Cardiac fibroblast (primary cell): ENCODE results near the gene AUH.
"Not testable (repeated sequence)": the region's sequence is repeated elsewhere in the genome, so short reads cannot be mapped to it uniquely, and the experiment has no call there.

Source experiments
- DNase-seq, 2 donors: peaks; one replicate each; pipeline versions ENCODE4 v3.0.0 to v3.0.0-alpha.2; 2010; ENCODE audit warnings: low read depth in 2 of 2
- H3K4me3 ChIP-seq, 2 donors: replicated peaks in 1 of 2; 1 replicate in 1 of 2; 2 replicates in 1 of 2; pipeline ENCODE4 v1.5.1; 2011; ENCODE audit warnings: low read depth in 2 of 2, low read length in 2 of 2, mild to moderate bottlenecking in 2 of 2, moderate library complexity in 1 of 2
- TF ChIP-seq, protein P1 (sequence below): IDR thresholded peaks from one replicate; pipeline ENCODE4 v1.5.1; 2011; ENCODE audit warnings: low read depth, mild to moderate bottlenecking, low read length, inconsistent platforms

Gene AUH

DNA sequence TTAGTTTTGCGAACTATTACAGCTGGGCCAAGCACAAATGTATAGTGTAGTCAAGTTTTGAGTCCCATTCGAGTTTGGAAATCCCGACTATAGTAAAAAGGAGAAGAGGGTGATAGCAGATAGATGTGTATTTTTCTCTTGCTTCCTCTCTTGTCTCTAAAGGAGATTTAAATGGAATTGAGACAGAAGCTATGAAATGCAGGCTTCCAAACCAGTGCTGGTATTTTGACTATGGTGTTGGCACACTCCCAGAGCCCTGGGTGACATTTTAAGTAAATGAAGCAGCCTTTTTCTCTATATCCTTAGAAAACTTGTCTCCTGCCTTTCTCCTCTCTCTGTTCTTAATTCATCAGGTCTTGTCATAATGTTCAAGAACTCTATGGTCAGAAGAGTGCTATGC lies 17.7 kb upstream of the AUH start:
- H3K4me3 ChIP-seq: no peak overlapping the region
- peak in 1 of 2 donors; percentile 50 for DNase-seq
- TF ChIP-seq, protein P1, sequence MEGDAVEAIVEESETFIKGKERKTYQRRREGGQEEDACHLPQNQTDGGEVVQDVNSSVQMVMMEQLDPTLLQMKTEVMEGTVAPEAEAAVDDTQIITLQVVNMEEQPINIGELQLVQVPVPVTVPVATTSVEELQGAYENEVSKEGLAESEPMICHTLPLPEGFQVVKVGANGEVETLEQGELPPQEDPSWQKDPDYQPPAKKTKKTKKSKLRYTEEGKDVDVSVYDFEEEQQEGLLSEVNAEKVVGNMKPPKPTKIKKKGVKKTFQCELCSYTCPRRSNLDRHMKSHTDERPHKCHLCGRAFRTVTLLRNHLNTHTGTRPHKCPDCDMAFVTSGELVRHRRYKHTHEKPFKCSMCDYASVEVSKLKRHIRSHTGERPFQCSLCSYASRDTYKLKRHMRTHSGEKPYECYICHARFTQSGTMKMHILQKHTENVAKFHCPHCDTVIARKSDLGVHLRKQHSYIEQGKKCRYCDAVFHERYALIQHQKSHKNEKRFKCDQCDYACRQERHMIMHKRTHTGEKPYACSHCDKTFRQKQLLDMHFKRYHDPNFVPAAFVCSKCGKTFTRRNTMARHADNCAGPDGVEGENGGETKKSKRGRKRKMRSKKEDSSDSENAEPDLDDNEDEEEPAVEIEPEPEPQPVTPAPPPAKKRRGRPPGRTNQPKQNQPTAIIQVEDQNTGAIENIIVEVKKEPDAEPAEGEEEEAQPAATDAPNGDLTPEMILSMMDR: no peak

DNA sequence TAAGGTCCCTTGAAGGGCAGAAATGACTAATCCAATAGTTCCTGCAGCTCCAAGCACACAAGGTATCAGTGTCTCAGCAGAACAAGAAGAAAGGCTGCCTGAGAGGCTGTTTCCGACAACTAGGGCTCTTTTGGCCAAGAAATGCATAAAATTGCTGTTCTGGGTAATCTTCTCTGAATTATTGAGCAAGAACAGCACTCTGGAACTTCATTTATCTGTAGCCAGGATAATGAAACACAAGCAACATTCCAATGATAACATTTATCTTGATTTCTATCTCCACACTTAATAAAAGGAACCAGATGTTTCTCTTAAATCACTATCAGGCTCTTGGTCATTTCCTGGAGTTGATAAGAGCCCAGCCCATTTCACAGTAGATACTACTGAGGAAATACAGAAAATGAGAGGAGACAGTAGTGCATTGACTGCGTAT lies 17.0 kb upstream of the AUH start:
- no peak overlapping the region for H3K4me3 ChIP-seq
- TF ChIP-seq, protein P1: no peak
- peak; percentile 48 to 86 for DNase-seq

DNA sequence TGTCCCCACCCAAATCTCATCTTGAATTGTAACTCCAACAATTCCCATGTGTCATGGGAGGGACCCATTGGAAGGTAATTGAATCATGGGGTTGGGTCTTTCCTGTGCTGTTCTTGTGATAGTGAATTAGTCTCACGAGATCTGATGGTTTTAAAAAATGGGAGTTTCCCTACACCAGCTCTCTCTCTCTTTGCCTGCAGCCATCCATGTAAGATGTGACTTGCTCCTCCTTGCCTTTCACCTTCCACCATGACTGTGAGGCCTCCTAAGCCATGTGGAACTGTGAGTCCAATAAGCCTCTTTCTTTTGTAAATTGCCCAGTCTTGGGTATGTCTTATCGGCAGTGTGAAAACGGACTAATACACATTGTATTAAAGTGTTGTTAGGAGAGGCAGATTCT lies 16.3 kb upstream of the AUH start:
- not testable (repeated sequence) for DNase-seq, H3K4me3 ChIP-seq

DNA sequence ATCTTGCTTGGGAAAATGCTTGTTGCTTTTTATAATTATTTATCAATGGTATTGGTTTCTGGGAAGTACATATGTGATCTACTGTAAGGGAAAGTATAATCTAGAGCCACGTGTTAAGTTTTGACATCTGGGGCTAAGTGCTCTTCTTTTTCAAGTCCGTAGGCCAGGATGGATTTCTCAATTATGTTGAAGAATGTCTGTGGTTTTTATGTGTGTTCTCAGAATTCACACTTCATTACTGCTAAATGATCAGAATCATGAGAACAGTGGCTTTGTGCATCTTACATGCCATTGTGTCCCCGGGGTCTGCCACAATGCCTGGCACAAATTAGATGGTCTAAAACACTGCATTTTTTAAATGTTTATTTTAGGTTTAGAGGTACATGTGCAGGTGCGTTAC lies 14.5 kb upstream of the AUH start:
- DNase-seq: peak in 1 of 2 donors; percentile 49
- no peak overlapping the region for H3K4me3 ChIP-seq
- TF ChIP-seq, protein P1: no peak

DNA sequence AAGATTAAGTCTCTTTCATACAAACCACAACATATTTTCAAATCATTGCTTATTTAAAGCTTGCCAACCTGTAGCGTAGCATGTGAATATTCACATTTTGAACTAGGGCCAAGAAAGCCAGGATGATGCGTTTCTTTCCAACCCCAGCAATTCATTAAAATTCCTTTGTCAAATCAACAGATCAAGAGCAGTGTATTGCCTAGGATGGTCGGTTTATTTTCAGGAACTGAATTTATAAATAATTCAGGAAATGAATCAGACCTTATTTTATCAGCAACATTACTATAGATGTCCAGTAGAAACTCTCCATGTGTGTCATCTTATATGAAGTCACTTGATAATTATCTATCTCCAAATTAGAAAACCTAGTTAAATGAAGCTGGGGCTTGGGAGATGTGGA lies 13.2 kb upstream of the AUH start:
- peak; percentile 67 to 86 for DNase-seq
- TF ChIP-seq, protein P1: no peak
- H3K4me3 ChIP-seq: no peak overlapping the region

DNA sequence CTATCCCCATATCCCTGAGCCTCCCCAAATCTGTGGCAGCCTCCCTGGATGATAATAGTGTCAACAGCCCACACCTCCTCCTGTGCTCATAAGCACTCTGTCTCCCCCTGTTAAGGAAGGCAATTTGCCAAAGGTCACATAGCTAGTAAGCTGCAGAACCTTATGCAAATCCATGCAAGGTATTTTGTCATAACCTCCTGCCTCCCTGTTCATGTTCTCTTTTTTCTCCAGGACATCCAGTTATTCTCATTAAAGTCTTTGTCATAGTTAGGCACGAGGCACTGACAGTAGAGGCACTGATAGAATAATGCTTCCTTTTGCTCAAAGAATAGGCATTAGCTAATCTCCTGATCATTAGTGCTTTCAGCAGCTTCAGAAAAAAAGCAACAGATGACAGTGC lies 10.2 kb upstream of the AUH start:
- DNase-seq: no peak
- no peak overlapping the region for H3K4me3 ChIP-seq
- TF ChIP-seq, protein P1: no peak

DNA sequence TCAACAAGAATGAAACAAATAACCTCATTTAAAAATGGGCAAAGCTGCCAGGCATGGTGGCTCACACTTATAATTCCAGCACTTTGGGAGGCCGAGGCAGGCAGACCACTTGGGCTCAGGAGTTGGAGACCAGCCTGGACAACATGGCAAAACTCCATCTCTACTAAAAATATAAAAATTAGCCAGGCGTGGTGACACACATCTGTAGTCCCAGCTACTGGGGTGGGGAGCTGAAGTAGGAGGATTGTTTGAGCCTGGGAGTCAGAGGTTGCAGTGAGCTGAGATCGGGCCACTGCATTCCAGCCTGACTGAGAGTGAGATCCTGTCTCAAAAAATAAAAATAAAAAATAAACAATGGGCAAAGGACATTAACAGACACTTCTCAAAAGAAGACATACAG lies 8.3 kb upstream of the AUH start:
- not testable (repeated sequence) for H3K4me3 ChIP-seq, DNase-seq

DNA sequence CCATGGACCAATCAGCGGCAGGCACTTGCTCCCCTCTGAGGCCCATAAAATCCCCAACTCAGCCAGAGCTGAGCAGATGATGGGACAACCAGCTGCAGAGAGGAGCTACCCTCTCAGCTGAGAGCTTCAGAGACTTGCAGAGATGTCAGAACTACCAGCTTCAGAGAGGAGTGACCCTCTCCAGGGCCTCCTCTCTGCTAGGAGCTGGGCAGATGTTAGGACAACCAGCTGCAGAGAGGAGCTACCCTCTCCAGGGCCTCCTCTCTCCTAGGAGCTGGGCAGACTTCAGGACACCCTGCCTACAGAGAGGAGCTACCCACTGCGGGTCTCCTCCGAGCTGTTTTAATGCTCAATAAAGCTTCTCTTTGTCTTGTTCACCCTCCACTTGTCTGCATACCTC lies 3.0 kb upstream of the AUH start:
- TF ChIP-seq, protein P1: no peak
- H3K4me3 ChIP-seq: no peak overlapping the region
- no peak for DNase-seq
